Tibial nerve (tissue), 4 donors: Measurements from ENCODE around the gene CD48. TPM values are rescaled to one million over a fixed set of nuclear protein-coding genes. Genes with fewer than 3 reads are reported as not detected.
A peak's percentile ranks its signal among the peaks of the same experiment; 100 is the strongest.

Source experiments
- DNase-seq, 2 donors: peaks; one replicate each; pipeline ENCODE4 v3.0.0-alpha.2; 2019; ENCODE audit warnings: low spot score in 2 of 2
- H3K27ac ChIP-seq, 4 donors: fragments of 200-600 bp; sonication (generic) in 3 of 4; one replicate each; pipeline ENCODE4 v1.5.1; 2017 to 2019; ENCODE audit warnings: mild to moderate bottlenecking in 1 of 4
- H3K27me3 ChIP-seq, 2 donors: fragments of 200-600 bp; sonication (generic) in 1 of 2; one replicate each; pipeline versions ENCODE4 v1.5.1 to v1.6.0; 2017 to 2019
- H3K36me3 ChIP-seq, 3 donors: fragments of 200-600 bp; sonication (generic); one replicate each; pipeline ENCODE4 v1.5.1; 2018 to 2019
- H3K4me1 ChIP-seq, 4 donors: fragments of 200-600 bp; sonication (generic) in 3 of 4; one replicate each; pipeline ENCODE4 v1.5.1; 2017 to 2019
- H3K4me3 ChIP-seq, 4 donors: fragments of 200-600 bp; sonication (generic) in 3 of 4; one replicate each; pipeline ENCODE4 v1.5.1; 2017 to 2019; ENCODE audit warnings: mild to moderate bottlenecking in 1 of 4, moderate library complexity in 1 of 4
- H3K9me3 ChIP-seq, 4 donors: fragments of 200-600 bp; sonication (generic) in 3 of 4; one replicate each; pipeline ENCODE4 v1.5.1; 2017 to 2019
- CTCF ChIP-seq, 5 experiments: fragments of 200-600 bp in 3 of 5; fragments of 450-650 bp in 2 of 5; sonication (generic) in 3 of 5; IDR thresholded peaks; one replicate each; pipeline ENCODE4 v1.5.1; 2016 to 2019; ENCODE audit warnings: antibody characterized with exemption in 5 of 5, mild to moderate bottlenecking in 3 of 5, moderate library complexity in 2 of 5
- EP300 ChIP-seq, 2 donors: sonication (generic); formaldehyde crosslinking; IDR thresholded peaks; one replicate each; pipeline ENCODE4 v1.6.1; 2017; ENCODE audit warnings: antibody characterized with exemption in 2 of 2, mild to moderate bottlenecking in 1 of 2
- POLR2A ChIP-seq, 2 donors: fragments of 450-650 bp; IDR thresholded peaks; one replicate each; pipeline ENCODE4 v1.6.1; 2017; ENCODE audit warnings: antibody characterized with exemption in 2 of 2, mild to moderate bottlenecking in 2 of 2, moderate library complexity in 2 of 2
- WGBS, 2 donors: methylation state at CpG; one replicate each; pipeline ENCODE4 v1.1.5; 2018; 5-methylcytosine and 5-hydroxymethylcytosine counted together
- total RNA-seq, 4 donors: library from RNA; depleted of rRNA; stranded (reverse); fragments of >200 nt; gene quantifications; one replicate each; pipeline ENCODE4 v1.1.0, GENCODE V29; 2016

Gene CD48
- total RNA-seq, 4 donors from 2014 or later = 1.5 to 5.9 (median 2.0) TPM

- H3K36me3 ChIP-seq = no peaks in the 10 kb centered on the region
- no peaks in the 10 kb centered on the region for H3K27me3 ChIP-seq
- WGBS, 2 donors = 11 to 14% methylated on average over 8 of the region's 8 CpGs
- H3K9me3 ChIP-seq = no peaks in the 10 kb centered on the region
- DNase-seq = peak in 1 of 2 donors; percentile 18
- H3K27ac ChIP-seq = no peak overlapping the region
- no peak overlapping the region for H3K4me3 ChIP-seq
- peaks cover 0 to 14% (median 1%) of the 10 kb centered on the region in 4 donors for H3K4me1 ChIP-seq
- TF ChIP-seq EP300 (IDR thresholded peaks at IDR 0.05) = no peak
- TF ChIP-seq CTCF (IDR thresholded peaks at IDR 0.05) = peak; percentile 61 to 83 (median 70)
These were observed 15.1 kb upstream of the CD48 start for GRCh38 chr1:160726498-160727315.

- Histone ChIP-seq H3K4me3 (no peak overlapping the region), H3K27me3 (no peaks in the 10 kb centered on the region), H3K4me1 (peaks cover 0 to 14% (median 1%) of the 10 kb centered on the region in 4 donors), H3K27ac (no peak overlapping the region), H3K9me3 (no peaks in the 10 kb centered on the region), H3K36me3 (no peaks in the 10 kb centered on the region)
- TF ChIP-seq POLR2A (IDR thresholded peaks at IDR 0.05) = no peak
- no peak for TF ChIP-seq CTCF (IDR thresholded peaks at IDR 0.05)
- no peak for TF ChIP-seq EP300 (IDR thresholded peaks at IDR 0.05)
- DNase-seq = no peak
- WGBS, 2 donors = 42 to 47% methylated on average over 3 of the region's 3 CpGs
These were observed 14.5 kb upstream of the CD48 start for GRCh38 chr1:160726114-160726497.

- DNase-seq = no peak
- no peak overlapping the region for H3K27ac ChIP-seq
- H3K4me1 ChIP-seq = peaks cover 0 to 14% (median 1%) of the 10 kb centered on the region in 4 donors
- H3K4me3 ChIP-seq = no peak overlapping the region
- no peak for TF ChIP-seq CTCF (IDR thresholded peaks at IDR 0.05)
- no peak for TF ChIP-seq POLR2A (IDR thresholded peaks at IDR 0.05)
- no peak for TF ChIP-seq EP300 (IDR thresholded peaks at IDR 0.05)
- WGBS, 2 donors = 64 to 68% methylated on average over 11 of the region's 11 CpGs
- H3K27me3 ChIP-seq = no peaks in the 10 kb centered on the region
- no peaks in the 10 kb centered on the region for H3K9me3 ChIP-seq
- H3K36me3 ChIP-seq = no peaks in the 10 kb centered on the region
These were observed 13.0 kb upstream of the CD48 start for GRCh38 chr1:160724465-160725242.

- H3K9me3 ChIP-seq = no peaks in the 10 kb centered on the region
- peaks cover 0 to 14% (median 1%) of the 10 kb centered on the region in 4 donors for H3K4me1 ChIP-seq
- 63 to 67% methylated on average over 2 of the region's 2 CpGs for WGBS, 2 donors
- TF ChIP-seq POLR2A (IDR thresholded peaks at IDR 0.05) (no peak), CTCF (IDR thresholded peaks at IDR 0.05) (no peak), EP300 (IDR thresholded peaks at IDR 0.05) (no peak)
- H3K36me3 ChIP-seq = no peaks in the 10 kb centered on the region
- H3K27ac ChIP-seq = no peak overlapping the region
- no peaks in the 10 kb centered on the region for H3K27me3 ChIP-seq
- H3K4me3 ChIP-seq = no peak overlapping the region
- no peak for DNase-seq
These were observed 11.7 kb upstream of the CD48 start for GRCh38 chr1:160723332-160723731.

GRCh38 chr1:160722726-160723125 lies 11.1 kb upstream of the CD48 start:
- Histone ChIP-seq H3K9me3 (no peaks in the 10 kb centered on the region), H3K27me3 (no peaks in the 10 kb centered on the region), H3K27ac (no peak overlapping the region), H3K36me3 (no peaks in the 10 kb centered on the region), H3K4me3 (no peak overlapping the region), H3K4me1 (peaks cover 0 to 14% (median 1%) of the 10 kb centered on the region in 4 donors)
- no peak for TF ChIP-seq EP300 (IDR thresholded peaks at IDR 0.05)
- no peak for DNase-seq
- 52 to 74% methylated on average over 10 of the region's 10 CpGs for WGBS, 2 donors
